ENCODE results near the gene MAGEA4. TPM values are rescaled to one million over a fixed set of nuclear protein-coding genes. Genes with fewer than 3 reads are reported as not detected.

Gene MAGEA4, protein sequence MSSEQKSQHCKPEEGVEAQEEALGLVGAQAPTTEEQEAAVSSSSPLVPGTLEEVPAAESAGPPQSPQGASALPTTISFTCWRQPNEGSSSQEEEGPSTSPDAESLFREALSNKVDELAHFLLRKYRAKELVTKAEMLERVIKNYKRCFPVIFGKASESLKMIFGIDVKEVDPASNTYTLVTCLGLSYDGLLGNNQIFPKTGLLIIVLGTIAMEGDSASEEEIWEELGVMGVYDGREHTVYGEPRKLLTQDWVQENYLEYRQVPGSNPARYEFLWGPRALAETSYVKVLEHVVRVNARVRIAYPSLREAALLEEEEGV
- total RNA-seq, result not detected in 2 replicates

DNA sequence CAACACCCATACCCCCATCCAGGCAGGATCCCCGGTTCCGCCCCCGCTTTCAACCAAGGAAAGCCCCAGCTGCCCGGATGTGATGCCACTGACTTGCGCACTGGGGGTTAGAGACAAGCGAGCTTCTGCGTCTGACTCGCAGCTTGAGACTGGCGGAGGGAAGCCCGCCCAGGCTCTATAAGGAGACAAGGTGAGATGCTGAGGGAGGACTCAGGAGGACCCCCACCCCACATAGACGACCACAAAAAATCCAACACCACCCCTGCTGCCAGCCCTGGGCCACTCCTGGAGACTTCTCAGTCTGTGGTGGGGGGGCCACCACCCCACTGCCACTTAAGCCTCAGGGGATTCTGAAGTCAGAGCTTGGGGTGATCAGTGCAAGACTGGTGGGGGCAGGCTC, at the start of gene MAGEA4:
MAGEA4 (plus strand) TSS at position 110 of the 400 bp plus-strand sequence. CDS start 10,776 bp downstream, outside the sequence.
- ATAC-seq (ENCODE audit: low read depth), result no peak
- no peak within 1 kb of the TSS for H3K27ac Mint-ChIP-seq

GRCh38 chrX:151870602-151871001, 42.1 kb upstream of the MAGEA4 start:
- intact Hi-C loops (cut with micrococcal nuclease), result no loop called here
- TF ChIP-seq, protein P1, sequence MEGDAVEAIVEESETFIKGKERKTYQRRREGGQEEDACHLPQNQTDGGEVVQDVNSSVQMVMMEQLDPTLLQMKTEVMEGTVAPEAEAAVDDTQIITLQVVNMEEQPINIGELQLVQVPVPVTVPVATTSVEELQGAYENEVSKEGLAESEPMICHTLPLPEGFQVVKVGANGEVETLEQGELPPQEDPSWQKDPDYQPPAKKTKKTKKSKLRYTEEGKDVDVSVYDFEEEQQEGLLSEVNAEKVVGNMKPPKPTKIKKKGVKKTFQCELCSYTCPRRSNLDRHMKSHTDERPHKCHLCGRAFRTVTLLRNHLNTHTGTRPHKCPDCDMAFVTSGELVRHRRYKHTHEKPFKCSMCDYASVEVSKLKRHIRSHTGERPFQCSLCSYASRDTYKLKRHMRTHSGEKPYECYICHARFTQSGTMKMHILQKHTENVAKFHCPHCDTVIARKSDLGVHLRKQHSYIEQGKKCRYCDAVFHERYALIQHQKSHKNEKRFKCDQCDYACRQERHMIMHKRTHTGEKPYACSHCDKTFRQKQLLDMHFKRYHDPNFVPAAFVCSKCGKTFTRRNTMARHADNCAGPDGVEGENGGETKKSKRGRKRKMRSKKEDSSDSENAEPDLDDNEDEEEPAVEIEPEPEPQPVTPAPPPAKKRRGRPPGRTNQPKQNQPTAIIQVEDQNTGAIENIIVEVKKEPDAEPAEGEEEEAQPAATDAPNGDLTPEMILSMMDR (IDR thresholded peaks at IDR 0.05), result no peak
- H3K4me1 Mint-ChIP-seq, result no peaks in the 10 kb centered on the region
- ChIA-PET CTCF (no interaction called here), POLR2A (no interaction called here)
- H3K27me3 Mint-ChIP-seq, result no peaks in the 10 kb centered on the region
- ATAC-seq (ENCODE audit: low read depth), result no peak
- peaks cover 1% of the 10 kb centered on the region for H3K9me3 Mint-ChIP-seq
- no peak overlapping the region for H3K4me3 Mint-ChIP-seq
- no peak for DNase-seq
- no peaks in the 10 kb centered on the region for H3K36me3 Mint-ChIP-seq (ENCODE audit: low read depth)
- no peak overlapping the region for H3K27ac Mint-ChIP-seq

More for the DNA sequence above, at the start of gene MAGEA4:
- no peak for DNase-seq
- CTCF ChIA-PET, result no interaction called here
- Mint-ChIP-seq H3K36me3 (ENCODE audit: low read depth) (no peaks in the 10 kb centered on the region), H3K4me3 (no peak within 1 kb of the TSS), H3K4me1 (no peaks in the 10 kb centered on the region), H3K9me3 (no peaks in the 10 kb centered on the region), H3K27me3 (no peaks in the 10 kb centered on the region)
- intact Hi-C loops (cut with micrococcal nuclease), result no loop called here
- POLR2A ChIA-PET, result no interaction called here
- TF ChIP-seq, protein P1 (IDR thresholded peaks at IDR 0.05), result no peak

DNA sequence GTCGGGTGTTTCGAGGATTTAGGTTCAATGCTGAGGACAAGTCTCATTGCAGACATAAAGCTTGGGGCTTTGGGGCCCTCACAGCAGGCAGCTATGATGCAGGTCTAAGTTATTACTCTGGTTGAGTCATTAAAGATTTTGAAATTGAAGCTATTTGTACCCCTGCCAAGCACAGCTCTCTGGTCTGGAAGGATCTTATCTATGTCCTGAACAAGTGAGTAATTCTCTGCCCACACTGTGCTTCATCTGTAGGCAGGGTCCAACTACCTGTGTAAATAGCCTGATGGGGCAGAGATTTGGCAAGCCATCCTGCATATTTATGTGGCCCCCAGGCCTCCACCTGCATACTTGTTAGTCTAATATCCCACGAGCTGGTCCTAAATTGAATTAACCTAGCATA, 41.4 kb upstream of the MAGEA4 start:
- intact Hi-C loops (cut with micrococcal nuclease), result no loop called here
- H3K36me3 Mint-ChIP-seq (ENCODE audit: low read depth), result no peaks in the 10 kb centered on the region
- H3K27me3 Mint-ChIP-seq, result no peaks in the 10 kb centered on the region
- ChIA-PET POLR2A (no interaction called here), CTCF (no interaction called here)
- no peak overlapping the region for H3K4me3 Mint-ChIP-seq
- TF ChIP-seq, protein P1 (IDR thresholded peaks at IDR 0.05), result no peak
- no peak for ATAC-seq (ENCODE audit: low read depth)
- H3K4me1 Mint-ChIP-seq, result no peaks in the 10 kb centered on the region
- DNase-seq, result no peak
- no peak overlapping the region for H3K27ac Mint-ChIP-seq
- H3K9me3 Mint-ChIP-seq, result peaks cover 1% of the 10 kb centered on the region

DNA sequence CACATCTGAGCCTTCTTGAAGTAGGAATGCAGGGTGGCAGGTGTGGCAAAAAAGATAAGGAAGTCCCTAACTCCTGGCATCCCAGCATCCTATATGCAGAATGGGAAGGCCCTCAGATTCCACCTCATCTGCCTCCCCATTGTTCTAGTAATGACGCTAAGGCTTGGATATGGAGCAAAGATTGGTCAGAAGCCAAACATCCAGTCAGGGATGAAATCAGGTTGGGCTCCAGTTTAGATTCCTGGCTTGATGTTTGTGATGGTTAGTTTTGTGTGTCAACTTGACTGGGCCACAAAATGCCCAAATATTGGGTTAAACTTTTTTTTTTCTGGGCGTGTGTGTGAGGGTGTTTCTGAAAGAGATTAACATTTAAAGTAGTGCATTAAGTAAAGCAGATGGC, 39.6 kb upstream of the MAGEA4 start:
- Mint-ChIP-seq H3K36me3 (ENCODE audit: low read depth) (no peaks in the 10 kb centered on the region), H3K4me3 (no peak overlapping the region), H3K9me3 (no peaks in the 10 kb centered on the region)

GRCh38 chrX:151875270-151876026, 37.2 kb upstream of the MAGEA4 start:
- H3K27ac Mint-ChIP-seq, result no peak overlapping the region
- no peaks in the 10 kb centered on the region for H3K27me3 Mint-ChIP-seq
- no peak overlapping the region for H3K4me3 Mint-ChIP-seq
- no peak for DNase-seq
- H3K4me1 Mint-ChIP-seq, result no peaks in the 10 kb centered on the region
- intact Hi-C loops (cut with micrococcal nuclease), result no loop called here
- TF ChIP-seq, protein P1 (IDR thresholded peaks at IDR 0.05), result no peak
- H3K36me3 Mint-ChIP-seq (ENCODE audit: low read depth), result no peaks in the 10 kb centered on the region
- ATAC-seq (ENCODE audit: low read depth), result no peak
- ChIA-PET POLR2A (no interaction called here), CTCF (no interaction called here)
- no peaks in the 10 kb centered on the region for H3K9me3 Mint-ChIP-seq

More for the DNA sequence above, 39.6 kb upstream of the MAGEA4 start:
- Mint-ChIP-seq H3K27ac (no peak overlapping the region), H3K27me3 (no peaks in the 10 kb centered on the region), H3K4me1 (no peaks in the 10 kb centered on the region)
- ATAC-seq (ENCODE audit: low read depth) (no peak), DNase-seq (no peak)
- POLR2A ChIA-PET, result no interaction called here
- CTCF ChIA-PET, result no interaction called here
- intact Hi-C loops (cut with micrococcal nuclease), result no loop called here
- TF ChIP-seq, protein P1 (IDR thresholded peaks at IDR 0.05), result no peak

All from activated B cell treated with CpG ODN at 0.5 μM for 24 hours (primary cell).